ENCODE results near the gene ZBTB32. TPM values are rescaled to one million over a fixed set of nuclear protein-coding genes. Genes with fewer than 3 reads are reported as not detected.

The ZBTB32 gene
- total and polyA plus RNA-seq, 4 donors, result 0.47 TPM; not detected in 3

DNA sequence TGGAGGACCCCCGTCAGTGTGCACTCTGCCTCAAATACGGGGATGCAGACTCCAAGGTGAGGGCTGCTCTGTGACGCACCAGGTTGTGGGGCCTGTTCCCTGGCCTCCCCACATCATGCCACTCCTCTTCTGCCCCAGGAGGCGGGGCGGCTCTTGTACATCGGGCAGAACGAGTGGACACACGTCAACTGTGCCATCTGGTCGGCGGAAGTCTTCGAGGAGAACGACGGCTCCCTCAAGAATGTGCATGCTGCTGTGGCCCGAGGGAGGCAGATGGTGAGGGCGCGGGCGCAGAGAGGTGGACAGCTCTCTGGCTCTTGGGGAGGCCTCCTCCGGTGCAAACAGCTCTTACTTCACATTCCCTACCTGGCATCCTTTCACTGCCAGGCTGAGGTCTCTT, 24.7 kb downstream of the ZBTB32 start:
- TF ChIP-seq, protein P1, sequence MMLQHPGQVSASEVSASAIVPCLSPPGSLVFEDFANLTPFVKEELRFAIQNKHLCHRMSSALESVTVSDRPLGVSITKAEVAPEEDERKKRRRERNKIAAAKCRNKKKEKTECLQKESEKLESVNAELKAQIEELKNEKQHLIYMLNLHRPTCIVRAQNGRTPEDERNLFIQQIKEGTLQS (IDR thresholded peaks at IDR 0.05), result no peak
- no peak for TF ChIP-seq FOXA1 (IDR thresholded peaks at IDR 0.05)
- TF ChIP-seq, protein P2, sequence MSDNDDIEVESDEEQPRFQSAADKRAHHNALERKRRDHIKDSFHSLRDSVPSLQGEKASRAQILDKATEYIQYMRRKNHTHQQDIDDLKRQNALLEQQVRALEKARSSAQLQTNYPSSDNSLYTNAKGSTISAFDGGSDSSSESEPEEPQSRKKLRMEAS (IDR thresholded peaks at IDR 0.05), result no peak
- TF ChIP-seq NR2F2 (IDR thresholded peaks at IDR 0.05), result no peak
- TF ChIP-seq, protein P3, sequence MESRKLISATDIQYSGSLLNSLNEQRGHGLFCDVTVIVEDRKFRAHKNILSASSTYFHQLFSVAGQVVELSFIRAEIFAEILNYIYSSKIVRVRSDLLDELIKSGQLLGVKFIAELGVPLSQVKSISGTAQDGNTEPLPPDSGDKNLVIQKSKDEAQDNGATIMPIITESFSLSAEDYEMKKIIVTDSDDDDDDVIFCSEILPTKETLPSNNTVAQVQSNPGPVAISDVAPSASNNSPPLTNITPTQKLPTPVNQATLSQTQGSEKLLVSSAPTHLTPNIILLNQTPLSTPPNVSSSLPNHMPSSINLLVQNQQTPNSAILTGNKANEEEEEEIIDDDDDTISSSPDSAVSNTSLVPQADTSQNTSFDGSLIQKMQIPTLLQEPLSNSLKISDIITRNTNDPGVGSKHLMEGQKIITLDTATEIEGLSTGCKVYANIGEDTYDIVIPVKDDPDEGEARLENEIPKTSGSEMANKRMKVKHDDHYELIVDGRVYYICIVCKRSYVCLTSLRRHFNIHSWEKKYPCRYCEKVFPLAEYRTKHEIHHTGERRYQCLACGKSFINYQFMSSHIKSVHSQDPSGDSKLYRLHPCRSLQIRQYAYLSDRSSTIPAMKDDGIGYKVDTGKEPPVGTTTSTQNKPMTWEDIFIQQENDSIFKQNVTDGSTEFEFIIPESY (IDR thresholded peaks at IDR 0.05), result no peak
- no peak for DNase-seq (ENCODE audit: low spot score)
- no peak overlapping the region for H3K4me3 ChIP-seq (ENCODE audit: low read depth in 1 of 3, low read length in 3 of 3)
- 95% methylated on average over 18 of the region's 18 CpGs for WGBS
- peaks cover 58 to 95% (median 72%) of the 10 kb centered on the region in 4 donors for H3K36me3 ChIP-seq (ENCODE audit: control insufficient read depth in 4 of 4, insufficient read depth in 3 of 4, low read depth in 1 of 4, low read length in 3 of 4)
- H3K27ac ChIP-seq (ENCODE audit: low read depth in 1 of 2, low read length in 2 of 2), result no peak overlapping the region
- no peak overlapping the region for H3K9ac ChIP-seq (ENCODE audit: low read depth in 1 of 2, low read length in 2 of 2)
- H3K4me1 ChIP-seq (ENCODE audit: control insufficient read depth in 4 of 4, insufficient read depth in 4 of 4, low read length in 3 of 4), result no peaks in the 10 kb centered on the region
- H3K9me3 ChIP-seq (ENCODE audit: control insufficient read depth in 4 of 4, low read length in 3 of 4), result no peaks in the 10 kb centered on the region
- H3K27me3 ChIP-seq (ENCODE audit: control insufficient read depth in 4 of 4, insufficient read depth in 4 of 4, low read length in 3 of 4), result no peaks in the 10 kb centered on the region

DNA sequence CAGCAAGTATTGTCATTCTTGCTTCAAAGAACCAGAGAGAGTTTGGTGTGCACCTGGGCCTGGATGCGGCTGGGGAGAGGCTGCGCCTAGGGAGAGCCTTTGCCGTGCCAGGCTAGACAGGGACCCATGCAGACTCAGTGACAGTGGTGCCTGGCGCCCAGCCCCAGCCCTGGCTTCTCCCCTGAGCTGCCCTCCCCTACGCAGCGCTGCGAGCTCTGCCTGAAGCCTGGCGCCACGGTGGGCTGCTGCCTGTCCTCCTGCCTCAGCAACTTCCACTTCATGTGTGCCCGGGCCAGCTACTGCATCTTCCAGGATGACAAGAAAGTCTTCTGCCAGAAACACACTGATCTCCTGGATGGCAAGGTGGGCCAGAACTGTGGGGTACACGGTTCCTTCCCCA, 25.4 kb downstream of the ZBTB32 start:
- Histone ChIP-seq H3K36me3 (ENCODE audit: control insufficient read depth in 4 of 4, insufficient read depth in 3 of 4, low read depth in 1 of 4, low read length in 3 of 4) (peaks cover 57 to 95% (median 69%) of the 10 kb centered on the region in 4 donors), H3K27me3 (ENCODE audit: control insufficient read depth in 4 of 4, insufficient read depth in 4 of 4, low read length in 3 of 4) (no peaks in the 10 kb centered on the region), H3K9me3 (ENCODE audit: control insufficient read depth in 4 of 4, low read length in 3 of 4) (no peaks in the 10 kb centered on the region), H3K9ac (ENCODE audit: low read depth in 1 of 2, low read length in 2 of 2) (no peak overlapping the region), H3K4me3 (ENCODE audit: low read depth in 1 of 3, low read length in 3 of 3) (no peak overlapping the region), H3K4me1 (ENCODE audit: control insufficient read depth in 4 of 4, insufficient read depth in 4 of 4, low read length in 3 of 4) (no peaks in the 10 kb centered on the region), H3K27ac (ENCODE audit: low read depth in 1 of 2, low read length in 2 of 2) (no peak overlapping the region)
- no peak for DNase-seq (ENCODE audit: low spot score)
- TF ChIP-seq FOXA2 (IDR thresholded peaks at IDR 0.05) (no peak), FOXA1 (IDR thresholded peaks at IDR 0.05) (no peak), JUND (IDR thresholded peaks at IDR 0.05) (no peak), SP1 (IDR thresholded peaks at IDR 0.05) (no peak)
- TF ChIP-seq, protein P1 (IDR thresholded peaks at IDR 0.05), result no peak
- WGBS, result 97% methylated on average over 11 of the region's 11 CpGs

DNA sequence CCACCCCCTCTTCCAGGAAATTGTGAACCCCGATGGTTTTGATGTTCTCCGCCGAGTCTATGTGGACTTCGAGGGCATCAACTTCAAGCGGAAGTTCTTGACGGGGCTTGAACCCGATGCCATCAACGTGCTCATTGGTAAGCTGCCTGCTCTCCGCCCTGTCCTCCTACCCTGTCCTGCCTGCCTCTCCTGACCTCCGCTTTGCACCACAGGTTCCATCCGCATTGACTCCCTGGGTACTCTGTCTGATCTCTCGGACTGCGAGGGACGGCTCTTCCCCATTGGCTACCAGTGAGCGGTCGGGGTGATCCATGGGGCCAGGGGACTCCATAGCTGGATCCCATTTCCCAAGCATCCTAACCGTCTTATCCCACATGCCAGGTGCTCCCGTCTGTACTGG, 26.0 kb downstream of the ZBTB32 start:
- WGBS, result 96% methylated on average over 18 of the region's 18 CpGs
- no peaks in the 10 kb centered on the region for H3K27me3 ChIP-seq (ENCODE audit: control insufficient read depth in 4 of 4, insufficient read depth in 4 of 4, low read length in 3 of 4)
- DNase-seq (ENCODE audit: low spot score), result no peak
- peaks cover 52 to 94% (median 66%) of the 10 kb centered on the region in 4 donors for H3K36me3 ChIP-seq (ENCODE audit: control insufficient read depth in 4 of 4, insufficient read depth in 3 of 4, low read depth in 1 of 4, low read length in 3 of 4)
- no peak overlapping the region for H3K4me3 ChIP-seq (ENCODE audit: low read depth in 1 of 3, low read length in 3 of 3)
- no peak overlapping the region for H3K9ac ChIP-seq (ENCODE audit: low read depth in 1 of 2, low read length in 2 of 2)
- no peaks in the 10 kb centered on the region for H3K9me3 ChIP-seq (ENCODE audit: control insufficient read depth in 4 of 4, low read length in 3 of 4)
- H3K27ac ChIP-seq (ENCODE audit: low read depth in 1 of 2, low read length in 2 of 2), result no peak overlapping the region
- no peaks in the 10 kb centered on the region for H3K4me1 ChIP-seq (ENCODE audit: control insufficient read depth in 4 of 4, insufficient read depth in 4 of 4, low read length in 3 of 4)
- TF ChIP-seq RAD21 (IDR thresholded peaks at IDR 0.05) (no peak), JUND (IDR thresholded peaks at IDR 0.05) (no peak), NR2F2 (IDR thresholded peaks at IDR 0.05) (no peak), TAF1 (conservative IDR thresholded peaks at IDR 0.05) (no peak), HNF4G (IDR thresholded peaks at IDR 0.05) (no peak), EGR1 (IDR thresholded peaks at IDR 0.05; ENCODE audit: low read depth in 2 of 2) (no peak), YY1 (IDR thresholded peaks at IDR 0.05) (no peak), RXRA (IDR thresholded peaks at IDR 0.05) (no peak), GABPA (IDR thresholded peaks at IDR 0.05 in 1 of 2, conservative IDR thresholded peaks at IDR 0.05 in 1 of 2) (no peak)
- TF ChIP-seq, protein P3 (IDR thresholded peaks at IDR 0.05), result no peak
- TF ChIP-seq, protein P2 (IDR thresholded peaks at IDR 0.05), result no peak
- TF ChIP-seq, protein P4, sequence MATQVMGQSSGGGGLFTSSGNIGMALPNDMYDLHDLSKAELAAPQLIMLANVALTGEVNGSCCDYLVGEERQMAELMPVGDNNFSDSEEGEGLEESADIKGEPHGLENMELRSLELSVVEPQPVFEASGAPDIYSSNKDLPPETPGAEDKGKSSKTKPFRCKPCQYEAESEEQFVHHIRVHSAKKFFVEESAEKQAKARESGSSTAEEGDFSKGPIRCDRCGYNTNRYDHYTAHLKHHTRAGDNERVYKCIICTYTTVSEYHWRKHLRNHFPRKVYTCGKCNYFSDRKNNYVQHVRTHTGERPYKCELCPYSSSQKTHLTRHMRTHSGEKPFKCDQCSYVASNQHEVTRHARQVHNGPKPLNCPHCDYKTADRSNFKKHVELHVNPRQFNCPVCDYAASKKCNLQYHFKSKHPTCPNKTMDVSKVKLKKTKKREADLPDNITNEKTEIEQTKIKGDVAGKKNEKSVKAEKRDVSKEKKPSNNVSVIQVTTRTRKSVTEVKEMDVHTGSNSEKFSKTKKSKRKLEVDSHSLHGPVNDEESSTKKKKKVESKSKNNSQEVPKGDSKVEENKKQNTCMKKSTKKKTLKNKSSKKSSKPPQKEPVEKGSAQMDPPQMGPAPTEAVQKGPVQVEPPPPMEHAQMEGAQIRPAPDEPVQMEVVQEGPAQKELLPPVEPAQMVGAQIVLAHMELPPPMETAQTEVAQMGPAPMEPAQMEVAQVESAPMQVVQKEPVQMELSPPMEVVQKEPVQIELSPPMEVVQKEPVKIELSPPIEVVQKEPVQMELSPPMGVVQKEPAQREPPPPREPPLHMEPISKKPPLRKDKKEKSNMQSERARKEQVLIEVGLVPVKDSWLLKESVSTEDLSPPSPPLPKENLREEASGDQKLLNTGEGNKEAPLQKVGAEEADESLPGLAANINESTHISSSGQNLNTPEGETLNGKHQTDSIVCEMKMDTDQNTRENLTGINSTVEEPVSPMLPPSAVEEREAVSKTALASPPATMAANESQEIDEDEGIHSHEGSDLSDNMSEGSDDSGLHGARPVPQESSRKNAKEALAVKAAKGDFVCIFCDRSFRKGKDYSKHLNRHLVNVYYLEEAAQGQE (IDR thresholded peaks at IDR 0.05), result no peak
- TF ChIP-seq, protein P5, sequence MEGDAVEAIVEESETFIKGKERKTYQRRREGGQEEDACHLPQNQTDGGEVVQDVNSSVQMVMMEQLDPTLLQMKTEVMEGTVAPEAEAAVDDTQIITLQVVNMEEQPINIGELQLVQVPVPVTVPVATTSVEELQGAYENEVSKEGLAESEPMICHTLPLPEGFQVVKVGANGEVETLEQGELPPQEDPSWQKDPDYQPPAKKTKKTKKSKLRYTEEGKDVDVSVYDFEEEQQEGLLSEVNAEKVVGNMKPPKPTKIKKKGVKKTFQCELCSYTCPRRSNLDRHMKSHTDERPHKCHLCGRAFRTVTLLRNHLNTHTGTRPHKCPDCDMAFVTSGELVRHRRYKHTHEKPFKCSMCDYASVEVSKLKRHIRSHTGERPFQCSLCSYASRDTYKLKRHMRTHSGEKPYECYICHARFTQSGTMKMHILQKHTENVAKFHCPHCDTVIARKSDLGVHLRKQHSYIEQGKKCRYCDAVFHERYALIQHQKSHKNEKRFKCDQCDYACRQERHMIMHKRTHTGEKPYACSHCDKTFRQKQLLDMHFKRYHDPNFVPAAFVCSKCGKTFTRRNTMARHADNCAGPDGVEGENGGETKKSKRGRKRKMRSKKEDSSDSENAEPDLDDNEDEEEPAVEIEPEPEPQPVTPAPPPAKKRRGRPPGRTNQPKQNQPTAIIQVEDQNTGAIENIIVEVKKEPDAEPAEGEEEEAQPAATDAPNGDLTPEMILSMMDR (IDR thresholded peaks at IDR 0.05; ENCODE audit: low read depth, low read length, missing input control), result no peak
- TF ChIP-seq, protein P1 (IDR thresholded peaks at IDR 0.05), result no peak
